ENCODE measurements around the gene TSPAN15.

DNA sequence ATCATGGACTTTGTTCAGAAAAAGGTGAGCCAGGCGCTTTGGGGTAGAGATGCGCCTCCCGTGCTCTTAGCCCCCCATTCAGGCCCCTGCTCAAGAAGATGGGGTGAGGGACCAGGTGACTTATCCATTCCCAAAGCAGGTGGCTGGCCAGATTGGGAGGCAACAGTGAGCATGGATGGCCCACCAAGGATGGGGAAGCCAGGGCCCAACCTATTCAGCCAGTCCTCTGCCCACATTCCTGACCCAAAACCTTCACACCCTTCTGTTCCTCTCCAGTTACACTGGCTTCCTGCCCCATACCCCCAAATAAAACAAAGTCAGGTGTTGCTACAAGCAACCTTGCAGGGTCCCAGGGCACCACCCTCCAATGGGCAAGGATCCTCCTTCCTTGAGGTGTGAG, 44.4 kb downstream of the TSPAN15 start:
- TF ChIP-seq CTCF (conservative IDR thresholded peaks at IDR 0.05; ENCODE audit: low read length) = no peak
- no peak for TF ChIP-seq EZH2phosphoT487 (IDR thresholded peaks at IDR 0.05; ENCODE audit: borderline replicate concordance, low read depth, low read length)
